ENCODE results near the gene TMEM259. TPM values are rescaled to one million over a fixed set of nuclear protein-coding genes. Genes with fewer than 3 reads are reported as not detected.
A peak's percentile ranks its signal among the peaks of the same experiment; 100 is the strongest.

Gene TMEM259
- total RNA-seq, 1 experiment from 2014 or later = 120 TPM

DNA sequence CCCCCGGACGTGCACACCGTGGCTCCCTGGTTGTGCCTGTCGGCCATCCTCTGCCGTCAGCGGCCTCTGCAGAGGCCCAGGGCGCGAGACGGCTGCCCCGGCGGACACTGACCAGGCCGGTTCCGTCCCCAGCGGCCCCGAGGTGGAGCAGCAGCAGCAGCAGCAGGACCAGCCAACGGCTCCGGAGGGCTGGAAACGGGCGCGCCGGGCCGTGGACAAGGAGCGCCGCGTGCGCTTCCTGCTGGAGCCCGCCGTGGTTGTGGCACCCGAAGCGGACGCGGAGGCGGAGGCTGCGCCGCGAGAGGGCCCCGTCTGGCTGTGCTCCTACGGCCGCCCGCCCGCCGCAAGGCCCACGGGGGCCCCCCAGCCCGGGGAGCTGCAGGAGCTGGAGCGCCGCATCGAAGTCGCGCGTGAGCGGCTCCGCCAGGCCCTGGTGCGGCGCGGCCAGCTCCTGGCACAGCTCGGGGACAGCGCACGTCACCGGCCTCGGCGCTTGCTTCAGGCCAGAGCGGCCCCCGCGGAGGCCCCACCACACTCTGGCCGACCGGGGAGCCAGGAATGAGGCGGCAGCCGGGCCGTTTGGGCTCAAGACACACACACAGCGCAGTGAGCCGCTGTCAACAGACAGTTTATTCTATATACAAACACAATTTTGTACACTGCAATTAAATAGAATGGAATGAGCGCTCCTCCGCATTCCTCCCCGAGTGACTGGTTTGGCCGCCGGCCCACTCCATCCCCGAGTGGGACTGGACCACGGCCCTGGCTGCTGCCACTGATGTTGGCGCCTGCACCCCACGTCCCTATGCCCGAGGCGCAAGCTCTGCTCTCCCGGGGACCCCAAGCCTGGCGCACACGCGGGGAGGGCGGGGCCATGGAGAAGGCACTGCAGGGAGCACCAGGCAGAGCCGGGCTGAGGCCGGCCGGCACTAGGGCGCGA, 11.6 kb downstream of the TMEM259 start:
- in situ Hi-C loops (cut with HindIII; ENCODE audit: low pct_unique_long_range_greater_than_20kb, low sequenced_read_pairs) = no loop called here
- DNase-seq (ENCODE audit: low read depth) = no peak

GRCh38 chr19:1008268-1009040, 12.5 kb downstream of the TMEM259 start:
- DNase-seq (ENCODE audit: low read depth) = no peak
- in situ Hi-C loops (cut with HindIII; ENCODE audit: low pct_unique_long_range_greater_than_20kb, low sequenced_read_pairs) = no loop called here

- in situ Hi-C loops (cut with HindIII; ENCODE audit: low pct_unique_long_range_greater_than_20kb, low sequenced_read_pairs) = no loop called here
These were observed 13.3 kb downstream of the TMEM259 start for GRCh38 chr19:1007399-1008251.

GRCh38 chr19:1006711-1007398, 14.1 kb downstream of the TMEM259 start:
- in situ Hi-C loops (cut with HindIII; ENCODE audit: low pct_unique_long_range_greater_than_20kb, low sequenced_read_pairs) = no loop called here
- DNase-seq (ENCODE audit: low read depth) = no peak

More at GRCh38 chr19:1007399-1008251, 13.3 kb downstream of the TMEM259 start:
- DNase-seq (ENCODE audit: low read depth) = no peak

- in situ Hi-C loops (cut with HindIII; ENCODE audit: low pct_unique_long_range_greater_than_20kb, low sequenced_read_pairs) = no loop called here
- DNase-seq (ENCODE audit: low read depth) = no peak
These were observed 15.9 kb downstream of the TMEM259 start for GRCh38 chr19:1004803-1005664.

DNA sequence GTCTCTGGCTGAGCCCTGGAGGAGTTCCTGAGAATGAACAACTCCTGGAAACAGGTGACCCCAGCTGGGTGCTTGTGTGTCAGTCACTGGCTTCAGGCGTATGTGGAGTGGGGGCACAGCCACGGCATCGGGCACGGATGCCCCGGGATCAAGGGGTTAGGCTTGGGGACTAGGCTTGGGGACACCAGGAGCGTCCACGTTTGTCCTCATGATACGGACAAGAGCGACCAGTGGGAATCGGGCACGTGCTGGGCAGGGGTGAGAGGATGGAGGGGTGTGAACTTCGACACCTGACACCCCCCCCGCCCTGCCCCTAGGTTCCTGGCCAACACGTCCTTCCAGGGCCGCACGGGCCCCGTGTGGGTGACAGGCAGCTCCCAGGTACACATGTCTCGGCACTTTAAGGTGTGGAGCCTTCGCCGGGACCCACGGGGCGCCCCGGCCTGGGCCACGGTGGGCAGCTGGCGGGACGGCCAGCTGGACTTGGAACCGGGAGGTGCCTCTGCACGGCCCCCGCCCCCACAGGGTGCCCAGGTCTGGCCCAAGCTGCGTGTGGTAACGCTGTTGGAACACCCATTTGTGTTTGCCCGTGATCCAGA, 16.6 kb downstream of the TMEM259 start:
- in situ Hi-C loops (cut with HindIII; ENCODE audit: low pct_unique_long_range_greater_than_20kb, low sequenced_read_pairs) = no loop called here
- no peak for DNase-seq (ENCODE audit: low read depth)

DNA sequence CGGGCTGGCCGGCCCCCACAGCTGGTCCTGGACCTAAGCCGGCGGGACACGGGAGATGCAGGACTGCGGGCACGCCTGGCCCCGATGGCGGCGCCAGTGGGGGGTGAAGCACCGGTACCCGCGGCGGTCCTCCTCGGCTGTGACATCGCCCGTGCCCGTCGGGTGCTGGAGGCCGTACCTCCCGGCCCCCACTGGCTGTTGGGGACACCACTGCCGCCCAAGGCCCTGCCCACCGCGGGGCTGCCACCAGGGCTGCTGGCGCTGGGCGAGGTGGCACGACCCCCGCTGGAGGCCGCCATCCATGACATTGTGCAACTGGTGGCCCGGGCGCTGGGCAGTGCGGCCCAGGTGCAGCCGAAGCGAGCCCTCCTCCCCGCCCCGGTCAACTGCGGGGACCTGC, 17.6 kb downstream of the TMEM259 start:
- in situ Hi-C loops (cut with HindIII; ENCODE audit: low pct_unique_long_range_greater_than_20kb, low sequenced_read_pairs) = no loop called here
- no peak for DNase-seq (ENCODE audit: low read depth)

GRCh38 chr19:1002600-1002999, 18.3 kb downstream of the TMEM259 start:
- DNase-seq (ENCODE audit: low read depth) = no peak
- in situ Hi-C loops (cut with HindIII; ENCODE audit: low pct_unique_long_range_greater_than_20kb, low sequenced_read_pairs) = no loop called here

DNA sequence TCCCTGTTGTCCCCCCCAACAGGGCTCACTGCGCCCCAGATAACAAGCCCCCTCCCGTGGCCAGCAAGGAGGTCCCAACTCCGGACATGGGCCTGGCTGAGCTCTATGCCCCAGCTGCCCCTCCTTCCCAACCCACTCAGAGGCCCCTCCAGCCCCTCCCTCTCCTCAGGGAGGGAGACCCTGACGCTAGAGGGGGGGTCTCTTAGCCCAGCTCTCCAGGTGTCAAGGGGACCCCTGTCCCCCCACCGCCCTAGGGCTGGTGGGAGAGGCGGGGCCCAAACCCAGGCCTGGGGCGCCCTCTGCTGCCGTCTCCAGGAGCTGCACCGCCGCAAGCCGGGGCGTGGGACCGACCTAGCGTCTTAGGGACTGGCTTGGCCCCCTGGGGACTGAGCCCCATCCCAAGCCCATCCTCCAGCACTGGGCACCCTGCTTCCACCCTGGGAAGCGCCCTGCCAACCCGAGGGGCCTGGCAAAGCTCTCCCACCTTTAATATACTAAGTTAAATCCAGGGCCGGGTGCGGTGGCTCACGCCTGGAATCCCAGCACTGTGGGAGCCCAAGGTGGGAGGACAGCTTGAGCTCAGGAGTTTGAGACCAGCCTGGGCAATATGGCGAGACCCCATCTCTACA, 19.3 kb downstream of the TMEM259 start:
- in situ Hi-C loops (cut with HindIII; ENCODE audit: low pct_unique_long_range_greater_than_20kb, low sequenced_read_pairs) = no loop called here
- no peak for DNase-seq (ENCODE audit: low read depth)

DNA sequence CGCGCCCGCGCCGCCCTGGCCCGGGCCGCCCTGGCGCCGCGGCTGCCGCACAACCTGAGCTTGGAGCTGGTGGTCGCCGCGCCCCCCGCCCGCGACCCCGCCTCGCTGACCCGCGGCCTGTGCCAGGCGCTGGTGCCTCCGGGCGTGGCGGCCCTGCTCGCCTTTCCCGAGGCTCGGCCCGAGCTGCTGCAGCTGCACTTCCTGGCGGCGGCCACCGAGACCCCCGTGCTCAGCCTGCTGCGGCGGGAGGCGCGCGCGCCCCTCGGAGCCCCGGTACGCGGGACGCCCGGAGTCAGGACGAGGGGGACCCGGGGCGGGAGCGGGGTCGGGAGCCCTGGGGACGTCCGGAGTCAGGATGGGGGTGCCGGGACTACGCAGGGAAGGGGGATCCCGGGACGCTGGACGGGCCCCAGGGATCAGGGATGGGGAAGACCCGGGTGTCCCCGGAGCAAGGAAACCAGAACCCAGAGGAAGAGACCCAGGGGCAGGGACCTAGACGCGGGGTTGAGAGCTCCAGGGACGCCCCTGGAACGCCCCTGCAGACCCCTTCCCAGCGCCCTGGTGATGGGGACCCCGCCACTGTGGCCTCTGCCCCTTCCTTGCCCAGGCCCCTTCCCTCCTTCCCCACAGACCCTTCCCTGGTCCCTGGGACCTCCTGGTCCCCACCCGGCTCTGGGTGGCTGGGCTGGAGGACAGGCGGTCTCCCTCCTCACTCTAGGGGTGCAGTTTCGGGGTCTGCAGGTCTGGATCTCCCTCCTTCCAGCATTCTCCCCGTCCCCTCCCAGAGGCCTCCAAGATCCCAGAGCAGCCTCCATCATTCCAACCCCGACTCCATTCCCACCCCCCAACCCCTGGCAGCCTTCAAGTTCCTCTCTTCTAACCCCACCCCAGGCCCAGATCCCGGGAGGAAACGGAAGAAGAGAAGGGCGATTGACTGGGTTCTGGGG, 20.1 kb downstream of the TMEM259 start:
- in situ Hi-C loops (cut with HindIII; ENCODE audit: low pct_unique_long_range_greater_than_20kb, low sequenced_read_pairs) = no loop called here
- DNase-seq (ENCODE audit: low read depth) = no peak

GRCh38 chr19:1000095-1000494, 20.8 kb downstream of the TMEM259 start, which contains the start of gene GRIN3B:
Gene GRIN3B (plus strand): TSS chr19:1000419. CDS start chr19:1000438, 19 bp downstream.
- in situ Hi-C loops (cut with HindIII; ENCODE audit: low pct_unique_long_range_greater_than_20kb, low sequenced_read_pairs) = no loop called here
- DNase-seq (ENCODE audit: low read depth) = no peak

GRCh38 chr19:999379-999719, 21.6 kb downstream of the TMEM259 start:
- in situ Hi-C loops (cut with HindIII; ENCODE audit: low pct_unique_long_range_greater_than_20kb, low sequenced_read_pairs) = no loop called here
- no peak for DNase-seq (ENCODE audit: low read depth)

- DNase-seq (ENCODE audit: low read depth) = no peak
- in situ Hi-C loops (cut with HindIII; ENCODE audit: low pct_unique_long_range_greater_than_20kb, low sequenced_read_pairs) = no loop called here
These were observed 22.9 kb downstream of the TMEM259 start for GRCh38 chr19:998064-998463.

DNA sequence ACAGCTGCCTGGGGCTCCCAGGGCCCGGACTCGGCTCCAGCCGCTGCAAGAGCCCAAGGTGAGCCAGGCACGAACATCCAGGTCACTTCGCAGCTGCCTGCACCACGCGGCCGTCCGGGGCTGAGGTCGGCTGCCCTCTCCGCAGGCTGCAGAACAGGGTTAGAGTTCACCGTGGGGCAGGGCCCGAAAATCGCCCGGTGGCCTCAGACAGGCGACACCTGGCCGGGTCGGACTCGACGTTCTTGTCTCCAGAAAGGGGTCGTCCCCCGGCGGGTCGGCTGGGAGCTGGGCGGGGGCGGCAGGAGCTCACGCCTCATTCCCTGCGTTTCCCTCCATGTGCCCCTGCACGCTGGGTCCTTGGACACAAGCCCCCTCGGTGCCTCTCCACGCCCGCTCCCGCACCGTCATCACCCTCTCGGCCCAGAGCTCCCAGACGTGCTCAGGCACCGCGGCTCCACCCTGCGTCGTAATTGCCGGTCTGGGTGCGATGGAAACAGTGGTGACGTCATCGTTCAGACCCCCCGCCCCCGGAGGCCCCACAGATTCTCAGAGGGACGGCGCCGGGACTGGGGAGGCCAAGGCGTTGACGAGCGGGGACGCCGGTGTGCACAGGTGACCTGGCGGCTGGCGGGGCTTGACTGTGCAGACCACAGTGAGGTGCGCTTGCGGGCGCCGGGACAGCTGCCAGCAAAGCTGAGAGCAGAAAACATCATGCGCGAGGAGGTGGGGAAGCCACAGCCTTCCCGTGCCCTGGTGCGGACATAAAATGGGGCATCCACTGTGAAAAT, 24.7 kb downstream of the TMEM259 start:
- peak; percentile 23 for DNase-seq (ENCODE audit: low read depth)
- in situ Hi-C loops (cut with HindIII; ENCODE audit: low pct_unique_long_range_greater_than_20kb, low sequenced_read_pairs) = no loop called here
